Activated effector memory CD4-positive, alpha-beta T cell treated with anti-CD3 and anti-CD28 coated beads, Interleukin-2, amount 50 U/mL, for 16 hours (primary cell): ENCODE measurements around the gene RNFT2.

ENCODE experiments used
- DNase-seq: peaks from one replicate; pipeline ENCODE4 v3.0.0-alpha.2; 2020

RNFT2 gene

DNA sequence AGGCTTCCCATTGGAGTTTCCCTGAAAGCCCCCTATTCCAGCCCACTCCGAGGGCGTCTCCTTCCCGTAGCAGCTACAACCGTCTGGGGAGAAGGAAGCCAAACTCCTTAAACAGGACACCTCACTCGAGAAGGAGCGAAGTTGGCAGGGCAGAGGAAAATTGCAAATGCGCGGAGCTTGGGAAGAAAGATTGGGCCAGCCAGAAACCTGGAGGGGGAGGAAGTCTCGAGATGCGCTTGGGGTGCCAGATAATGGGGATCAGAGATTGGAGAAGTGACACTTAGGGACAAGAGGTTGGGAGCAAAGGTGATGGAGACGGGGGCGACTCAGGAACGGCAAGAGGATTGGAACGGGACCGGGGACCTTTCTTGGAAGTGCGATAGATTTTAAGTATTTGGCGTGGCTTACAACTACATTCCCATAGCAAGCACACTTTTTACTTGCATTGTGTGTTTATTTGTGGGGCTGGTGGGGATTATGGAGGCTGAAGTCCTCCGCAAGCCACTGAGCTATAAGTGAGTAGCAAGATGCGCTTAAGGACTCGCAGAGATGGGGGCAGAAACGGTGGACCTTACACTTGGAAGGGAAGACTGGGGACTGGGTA lies 142.2 kb downstream of the RNFT2 start:
- DNase-seq: no peak

DNA sequence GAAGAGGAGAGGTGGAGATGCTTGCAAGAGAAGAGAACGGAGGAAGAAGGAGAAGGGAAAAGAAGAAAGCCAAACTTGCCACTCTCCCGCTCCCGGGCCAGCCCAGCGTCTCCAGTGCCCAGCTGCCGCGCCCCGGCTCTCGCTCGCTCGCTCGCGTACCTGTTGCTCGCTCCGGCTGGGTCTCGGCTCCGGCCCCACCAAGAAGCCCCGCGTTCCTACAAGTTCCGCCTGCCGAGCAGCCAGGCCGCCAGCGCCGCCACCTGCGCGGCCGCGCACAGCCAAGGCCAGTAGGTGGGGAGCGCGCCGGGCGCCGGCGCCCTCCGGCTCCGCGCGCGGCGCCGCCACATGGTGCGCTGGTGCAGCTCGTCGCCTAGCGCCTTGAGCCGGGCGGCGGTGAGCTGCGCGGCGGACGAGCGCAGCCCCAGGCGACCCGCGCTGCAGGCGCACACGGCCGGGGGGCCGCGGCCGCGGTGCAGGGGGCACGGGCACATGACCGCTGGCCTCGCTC lies 142.8 kb downstream of the RNFT2 start:
- peak; percentile 65 for DNase-seq

GRCh38 chr12:116881325-116881876 lies 143.3 kb downstream of the RNFT2 start, which contains the start of gene HRK:
TSS of gene HRK (minus strand) at chr12:116881441. CDS start at chr12:116881307, 134 bp downstream.
- no peak for DNase-seq

DNA sequence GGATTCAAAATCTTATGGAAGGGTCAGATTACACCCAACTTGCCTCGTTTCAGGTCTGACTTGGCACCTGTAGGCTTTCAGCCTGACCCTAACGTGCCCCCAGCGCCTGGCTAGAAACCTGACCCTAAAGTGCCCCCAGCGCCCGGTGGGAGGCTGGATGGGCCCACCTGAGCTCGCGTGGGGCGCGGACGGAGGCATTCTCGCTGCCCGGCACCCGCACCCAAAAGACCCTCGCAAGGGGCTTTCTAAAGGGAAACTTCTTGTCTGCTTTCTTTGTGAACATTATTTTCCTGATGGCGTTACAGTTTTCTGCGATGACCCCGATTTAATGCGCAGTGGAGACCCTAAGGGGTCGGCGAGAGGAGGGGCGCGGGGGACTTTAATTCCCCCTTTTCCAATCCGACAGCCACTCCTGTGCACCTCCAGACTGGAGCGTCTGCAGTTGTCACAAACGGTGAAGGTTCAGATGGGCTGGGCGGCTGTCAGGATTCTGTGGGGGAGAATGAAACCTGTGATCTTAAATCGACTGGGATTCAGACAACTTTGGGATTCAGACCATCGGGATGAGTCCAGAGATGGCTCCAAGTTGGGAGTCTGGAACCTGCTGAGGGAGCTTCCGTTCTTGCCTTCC lies 143.9 kb downstream of the RNFT2 start:
- DNase-seq: no peak

GRCh38 chr12:116882742-116883141 lies 144.6 kb downstream of the RNFT2 start:
- DNase-seq: no peak

GRCh38 chr12:116884871-116885270 lies 146.8 kb downstream of the RNFT2 start:
- DNase-seq: no peak

- no peak for DNase-seq
Measured at GRCh38 chr12:116885491-116885890, 147.4 kb downstream of the RNFT2 start.

- DNase-seq: no peak
Measured at GRCh38 chr12:116887244-116887643, 149.1 kb downstream of the RNFT2 start.

DNA sequence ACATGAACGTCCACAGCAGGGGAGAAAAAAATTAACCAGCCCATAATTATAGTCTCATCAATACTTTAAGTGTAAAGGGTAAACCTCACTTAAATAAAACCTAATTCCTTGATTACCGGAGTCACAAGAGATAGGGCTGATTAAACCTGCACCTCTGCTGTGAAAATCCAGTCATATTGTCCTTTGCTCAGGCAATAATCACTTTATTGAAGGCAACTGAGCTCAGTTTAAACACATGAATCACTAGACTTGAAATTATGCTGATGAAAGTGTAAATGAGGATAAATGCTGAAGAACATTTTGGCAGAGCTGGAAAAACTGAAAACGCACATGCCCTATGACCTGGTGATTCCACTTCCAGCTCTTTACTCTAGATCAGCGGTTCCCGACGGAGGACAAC lies 149.8 kb downstream of the RNFT2 start:
- DNase-seq: no peak

GRCh38 chr12:116890330-116890729 lies 152.2 kb downstream of the RNFT2 start:
- no peak for DNase-seq

DNA sequence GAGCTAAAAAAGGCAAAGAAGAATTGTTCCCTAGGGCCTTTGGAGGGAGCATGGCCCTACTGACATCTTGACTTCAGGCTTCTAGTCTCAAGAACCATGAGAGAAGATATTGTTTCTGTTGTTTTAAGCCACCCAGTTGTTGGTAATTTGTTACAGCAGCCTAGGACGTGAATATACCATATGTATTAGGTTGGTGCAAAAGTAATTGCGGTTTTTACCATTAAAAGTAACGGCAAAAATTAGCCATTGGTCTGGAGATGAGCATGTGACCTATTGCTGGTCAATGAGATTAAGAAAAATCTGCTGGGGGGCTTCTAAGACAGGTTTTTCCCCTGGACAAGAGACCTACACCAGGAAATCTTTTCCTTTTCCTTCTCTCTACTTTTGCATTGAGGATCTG lies 152.9 kb downstream of the RNFT2 start:
- no peak for DNase-seq

DNA sequence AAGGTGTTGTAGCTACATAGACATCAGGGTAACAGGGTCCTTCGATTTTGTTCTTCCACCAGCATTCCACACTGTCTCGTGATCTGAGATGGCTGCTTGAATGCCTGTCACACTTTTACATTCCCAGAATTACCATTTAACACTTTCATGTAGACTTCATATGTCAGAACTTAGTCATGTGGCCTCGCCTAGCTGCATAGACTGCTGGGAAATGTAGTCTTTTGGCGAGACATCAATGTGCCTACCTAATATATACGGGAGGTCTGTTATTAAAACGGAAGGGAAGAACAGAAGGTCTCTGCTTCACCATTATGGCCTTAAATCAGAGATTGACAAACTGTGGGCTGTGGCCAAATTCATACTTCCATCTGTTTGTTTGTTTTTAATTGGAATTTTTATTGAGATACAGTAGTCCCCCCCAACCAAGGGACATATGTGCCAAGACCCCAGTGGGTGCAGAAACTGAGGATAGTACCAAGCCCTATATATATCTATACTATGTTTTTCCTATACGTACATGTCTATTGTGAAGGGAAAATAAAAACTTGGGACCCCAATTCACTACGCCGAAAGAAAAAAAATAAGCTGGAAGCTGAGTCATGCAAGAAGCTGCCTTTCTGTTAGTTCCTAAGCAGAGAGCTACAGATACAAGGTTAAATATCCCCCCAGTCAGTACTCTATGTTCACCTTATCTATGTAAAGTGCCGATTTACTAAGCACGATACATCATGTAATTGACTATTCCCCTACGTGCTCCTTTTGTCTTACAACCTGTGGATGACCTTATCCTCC lies 154.4 kb downstream of the RNFT2 start:
- DNase-seq: no peak

DNA sequence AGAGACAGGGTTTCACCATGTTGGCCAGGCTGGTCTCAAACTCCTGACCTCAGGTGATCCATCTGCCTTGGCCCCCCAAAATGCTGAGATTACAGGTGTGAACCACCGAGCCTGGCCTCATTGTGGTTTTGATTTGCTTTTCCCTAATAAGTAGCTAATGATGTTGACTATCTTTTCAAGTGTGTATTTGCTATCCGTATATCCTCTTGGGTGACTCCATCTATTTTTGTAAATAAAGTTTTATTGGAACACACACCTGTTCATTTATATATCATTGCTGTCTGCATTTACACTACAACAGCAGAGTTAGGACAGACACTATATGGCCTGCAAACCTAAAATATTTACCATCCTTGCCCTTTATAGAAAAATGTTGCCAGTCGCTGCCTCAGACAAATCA lies 156.8 kb downstream of the RNFT2 start:
- no peak for DNase-seq

DNA sequence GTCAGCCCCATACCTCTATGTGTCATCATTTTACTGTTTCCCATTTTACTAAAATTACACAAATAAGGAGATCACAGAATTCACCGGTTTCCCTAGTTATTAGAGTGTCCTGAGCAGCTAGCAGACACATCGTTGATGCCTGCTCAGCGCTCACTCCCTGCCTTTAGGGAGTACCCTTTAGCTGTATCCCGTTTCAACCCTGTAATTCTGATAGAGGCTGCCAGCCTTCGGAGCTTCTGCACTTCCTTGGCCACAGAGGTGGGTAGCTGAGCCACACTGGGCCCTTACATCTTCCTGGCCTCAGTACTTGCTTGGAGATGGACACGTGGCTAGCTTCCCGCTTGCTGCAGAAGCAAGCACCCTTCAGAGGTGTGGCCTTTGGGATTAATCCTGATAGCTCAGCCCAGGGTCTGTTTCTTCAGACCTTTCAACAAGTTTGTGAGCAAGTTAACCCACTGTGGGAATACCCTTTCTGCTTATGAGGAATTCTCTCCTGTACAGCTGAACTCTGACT lies 158.4 kb downstream of the RNFT2 start:
- no peak for DNase-seq

GRCh38 chr12:116897476-116897875 lies 159.4 kb downstream of the RNFT2 start:
- DNase-seq: no peak

GRCh38 chr12:116898669-116899068 lies 160.6 kb downstream of the RNFT2 start:
- DNase-seq: no peak

GRCh38 chr12:116901612-116902011 lies 163.5 kb downstream of the RNFT2 start:
- DNase-seq: no peak
